BLaER1 (cell line): ENCODE results near the gene MMP14.

Experiments
- H3K27ac ChIP-seq: shearing (Covaris generic); formaldehyde crosslinking; 2 replicates; pipeline ENCODE4 v1.8.1; 2022
- H3K27me3 ChIP-seq: shearing (Covaris generic); formaldehyde crosslinking; 2 replicates; pipeline ENCODE4 v1.8.1; 2022
- H3K36me3 ChIP-seq: shearing (Covaris generic); formaldehyde crosslinking; 2 replicates; pipeline ENCODE4 v1.8.1; 2022
- H3K4me1 ChIP-seq: shearing (Covaris generic); formaldehyde crosslinking; 2 replicates; pipeline ENCODE4 v1.8.1; 2022
- H3K4me2 ChIP-seq: shearing (Covaris generic); formaldehyde crosslinking; 2 replicates; pipeline ENCODE4 v1.8.1; 2022
- H3K4me3 ChIP-seq: shearing (Covaris generic); formaldehyde crosslinking; 2 replicates; pipeline ENCODE4 v1.8.1; 2022
- H3K9ac ChIP-seq: shearing (Covaris generic); formaldehyde crosslinking; 2 replicates; pipeline ENCODE4 v1.8.1; 2022
- H3K9me3 ChIP-seq: shearing (Covaris generic); formaldehyde crosslinking; 2 replicates; pipeline ENCODE4 v1.8.1; 2022
- H4K20me1 ChIP-seq: shearing (Covaris generic); formaldehyde crosslinking; 2 replicates; pipeline ENCODE4 v1.8.1; 2022
- Cebpa-rat ChIP-seq: shearing (Covaris generic); IDR thresholded peaks from 2 replicates; pipeline ENCODE4 v1.8.1; 2022

Gene MMP14

DNA sequence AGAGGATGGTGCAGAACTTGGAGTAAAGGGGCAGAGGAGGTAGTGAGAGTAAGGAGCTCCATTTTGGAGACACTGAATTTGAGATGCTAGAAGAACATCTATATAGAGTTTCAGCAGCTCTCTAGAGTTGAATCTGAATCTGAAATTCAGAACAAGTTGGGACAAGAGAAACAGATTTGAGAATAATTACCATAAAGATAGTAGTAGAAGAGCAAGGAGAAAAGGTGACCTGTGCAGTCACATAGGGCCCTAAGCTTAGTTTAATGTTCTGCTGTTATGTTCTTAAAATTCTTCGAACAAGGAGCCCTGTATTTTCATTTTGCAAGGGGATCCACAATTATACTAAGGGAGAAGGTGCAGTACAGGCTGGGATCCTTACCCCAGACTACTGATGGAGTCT lies 54.0 kb downstream of the MMP14 start:
- Histone ChIP-seq H3K9me3 (no peaks in the 10 kb centered on the region), H3K27me3 (no peaks in the 10 kb centered on the region), H3K4me3 (no peak overlapping the region), H3K9ac (no peak overlapping the region), H3K27ac (no peak overlapping the region), H3K4me2 (peak overlapping the region; percentile 85; the same call in 1 of the 2 replicates), H3K36me3 (no peaks in the 10 kb centered on the region), H3K4me1 (peaks cover 52% of the 10 kb centered on the region), H4K20me1 (no peaks in the 10 kb centered on the region)
- no peak for TF ChIP-seq Cebpa-rat

DNA sequence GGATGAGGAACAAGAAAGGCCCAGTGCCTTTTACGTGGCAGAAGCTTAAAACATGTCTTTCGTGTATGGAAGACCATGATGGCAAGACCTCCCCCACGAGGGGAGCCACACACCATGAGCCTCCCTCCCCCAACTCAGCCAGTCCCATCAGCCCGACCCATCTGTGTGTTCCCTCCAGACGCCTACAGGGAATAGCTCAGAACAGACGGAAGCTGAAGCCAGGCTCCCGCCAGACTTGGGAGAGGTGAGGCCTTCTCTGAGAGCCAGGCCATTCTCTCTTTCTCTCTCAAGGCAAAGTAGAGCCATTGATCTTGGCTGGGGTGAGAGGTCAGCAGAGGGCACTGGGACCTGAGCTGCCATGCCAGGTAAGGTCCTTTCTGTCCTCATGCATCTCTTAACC lies 56.1 kb downstream of the MMP14 start:
- no peak overlapping the region for H3K4me3 ChIP-seq
- no peaks in the 10 kb centered on the region for H3K27me3 ChIP-seq
- peaks cover 12% of the 10 kb centered on the region; the same call in 1 of the 2 replicates for H3K36me3 ChIP-seq
- H4K20me1 ChIP-seq: no peaks in the 10 kb centered on the region
- TF ChIP-seq Cebpa-rat: no peak
- H3K9ac ChIP-seq: no peak overlapping the region
- H3K27ac ChIP-seq: no peak overlapping the region; the same call in 1 of the 2 replicates
- H3K9me3 ChIP-seq: no peaks in the 10 kb centered on the region
- no peak overlapping the region for H3K4me2 ChIP-seq
- H3K4me1 ChIP-seq: peaks cover 31% of the 10 kb centered on the region

DNA sequence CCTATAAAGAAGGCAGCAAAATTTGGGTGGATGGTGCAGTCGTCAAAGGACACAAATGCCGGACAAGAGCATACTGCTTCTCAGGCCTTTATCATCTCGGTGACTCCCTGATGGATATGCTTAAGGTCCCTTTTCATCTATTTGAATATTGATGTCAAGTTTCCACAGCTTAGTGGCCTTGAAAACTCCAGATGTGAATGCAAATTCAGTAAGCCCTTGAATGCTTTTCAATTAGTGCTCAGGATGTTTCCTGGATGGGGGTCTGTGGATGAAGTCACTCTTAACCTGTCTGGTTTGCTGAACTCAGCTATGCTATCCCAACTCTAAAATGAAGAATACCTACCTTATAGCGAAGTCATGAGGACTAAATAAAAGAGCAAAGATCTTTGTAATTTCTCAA lies 57.3 kb downstream of the MMP14 start:
- Histone ChIP-seq H3K4me1 (peaks cover 19% of the 10 kb centered on the region), H3K27ac (no peak overlapping the region)

DNA sequence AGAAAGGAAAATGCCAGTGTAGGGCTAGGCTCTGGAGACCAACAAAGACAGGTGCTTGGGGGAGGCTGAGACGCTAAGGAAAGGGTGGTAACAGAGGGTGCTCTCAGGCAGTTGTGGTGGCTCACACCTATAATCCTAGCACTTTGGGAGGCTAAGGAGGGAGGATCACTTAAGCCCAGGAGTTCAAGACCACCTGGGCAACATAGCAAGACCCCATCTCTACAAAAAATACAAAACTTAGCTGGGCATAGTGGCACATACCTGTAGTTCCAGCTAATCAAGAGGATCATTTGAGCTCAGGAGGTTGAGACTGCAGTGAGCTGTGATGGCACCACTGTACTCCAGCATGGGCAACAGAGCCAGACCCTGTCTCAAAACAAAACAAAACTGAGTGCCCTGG lies 59.0 kb downstream of the MMP14 start:
- H3K4me3 ChIP-seq: no peak overlapping the region
- H3K27ac ChIP-seq: no peak overlapping the region
- H3K9me3 ChIP-seq: no peaks in the 10 kb centered on the region
- H3K9ac ChIP-seq: no peak overlapping the region
- H3K4me2 ChIP-seq: no peak overlapping the region
- no peaks in the 10 kb centered on the region for H4K20me1 ChIP-seq
- no peak for TF ChIP-seq Cebpa-rat
- H3K36me3 ChIP-seq: peaks cover 38% of the 10 kb centered on the region
- H3K27me3 ChIP-seq: 0 out of 2 replicates have a peak, but pooled peaks cover 3% of the 10 kb centered on the region
- H3K4me1 ChIP-seq: peaks cover 2% of the 10 kb centered on the region

More for the DNA sequence above, 57.3 kb downstream of the MMP14 start:
- Histone ChIP-seq H3K9me3 (no peaks in the 10 kb centered on the region), H3K4me3 (no peak overlapping the region), H3K27me3 (no peaks in the 10 kb centered on the region), H3K36me3 (peaks cover 23% of the 10 kb centered on the region), H3K9ac (no peak overlapping the region), H4K20me1 (no peaks in the 10 kb centered on the region), H3K4me2 (no peak overlapping the region)
- TF ChIP-seq Cebpa-rat: no peak

DNA sequence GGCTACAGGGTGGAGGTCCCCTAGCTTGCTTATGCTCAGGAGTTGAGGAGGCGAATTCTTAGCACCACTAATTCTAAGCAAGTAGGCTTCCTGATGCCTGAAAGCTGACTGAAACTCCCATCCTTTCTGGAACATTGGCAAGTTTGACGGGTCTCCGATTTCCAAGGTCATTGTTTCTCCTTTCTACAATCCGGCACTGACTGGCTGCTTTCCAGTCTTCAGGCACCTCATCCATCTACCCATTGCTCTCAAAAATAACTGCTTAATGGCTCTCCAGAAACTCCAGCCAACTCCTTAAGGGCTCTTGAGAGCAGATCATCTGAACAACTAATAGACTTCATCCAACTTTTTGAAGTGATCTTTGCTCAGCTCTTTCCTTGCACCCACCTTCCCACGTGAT lies 60.0 kb downstream of the MMP14 start:
- Histone ChIP-seq H3K9me3 (no peaks in the 10 kb centered on the region), H4K20me1 (0 out of 2 replicates have a peak, but pooled peaks cover 8% of the 10 kb centered on the region), H3K4me3 (no peak overlapping the region), H3K9ac (no peak overlapping the region), H3K27ac (no peak overlapping the region), H3K27me3 (0 out of 2 replicates have a peak, but pooled peaks cover 3% of the 10 kb centered on the region), H3K4me2 (no peak overlapping the region), H3K4me1 (no peaks in the 10 kb centered on the region), H3K36me3 (peaks cover 48% of the 10 kb centered on the region)
- no peak for TF ChIP-seq Cebpa-rat

DNA sequence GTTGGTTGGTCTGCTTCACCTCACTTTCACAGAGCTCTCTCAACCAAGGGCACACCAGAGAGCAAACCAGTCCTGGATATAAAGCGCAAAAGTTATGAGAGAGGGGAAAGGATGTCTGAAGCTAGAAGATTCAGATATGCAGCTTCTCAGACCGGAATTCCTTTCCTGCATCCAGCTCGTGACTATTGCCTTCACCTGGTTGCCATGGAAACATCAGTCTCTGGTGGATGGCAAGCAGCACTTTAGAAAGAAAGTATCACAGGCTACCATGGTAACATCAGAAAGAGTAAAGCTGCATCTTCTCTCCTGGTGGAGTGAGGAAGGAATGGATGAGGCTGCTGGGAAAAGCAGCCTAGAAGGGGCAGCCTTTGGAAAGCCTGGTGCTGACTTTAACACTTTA lies 60.4 kb downstream of the MMP14 start:
- H3K4me2 ChIP-seq: no peak overlapping the region
- no peak overlapping the region for H3K4me3 ChIP-seq
- H3K9ac ChIP-seq: no peak overlapping the region
- no peak overlapping the region for H3K27ac ChIP-seq
- 0 out of 2 replicates have a peak, but pooled peaks cover 12% of the 10 kb centered on the region for H4K20me1 ChIP-seq
- H3K4me1 ChIP-seq: no peaks in the 10 kb centered on the region
- no peaks in the 10 kb centered on the region for H3K9me3 ChIP-seq
- TF ChIP-seq Cebpa-rat: no peak
- 0 out of 2 replicates have a peak, but pooled peaks cover 3% of the 10 kb centered on the region for H3K27me3 ChIP-seq
- peaks cover 52% of the 10 kb centered on the region for H3K36me3 ChIP-seq

DNA sequence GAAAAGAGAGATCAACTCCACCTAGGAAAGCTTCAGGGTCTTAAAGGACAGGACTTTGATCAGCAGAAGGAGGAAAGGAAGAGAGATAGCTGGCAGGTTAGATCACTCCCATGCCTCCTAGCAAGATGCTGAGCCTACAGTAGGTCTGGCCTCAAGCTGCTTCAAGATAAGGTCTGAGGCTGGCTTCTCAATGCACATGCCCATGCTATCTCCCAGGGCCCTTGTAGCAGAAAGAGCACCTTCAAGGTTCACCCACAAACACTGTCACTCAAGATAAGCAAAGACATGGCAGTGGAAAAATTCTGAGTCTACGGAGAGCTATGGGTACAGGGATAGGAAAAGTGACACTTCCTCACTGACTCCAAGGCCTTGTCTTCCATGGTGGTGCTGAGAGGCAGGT lies 61.0 kb downstream of the MMP14 start:
- 0 out of 2 replicates have a peak, but pooled peaks cover 16% of the 10 kb centered on the region for H4K20me1 ChIP-seq
- H3K27ac ChIP-seq: no peak overlapping the region
- peaks cover 58% of the 10 kb centered on the region for H3K36me3 ChIP-seq
- no peaks in the 10 kb centered on the region for H3K9me3 ChIP-seq
- H3K4me3 ChIP-seq: no peak overlapping the region
- no peak overlapping the region for H3K9ac ChIP-seq
- H3K4me1 ChIP-seq: no peaks in the 10 kb centered on the region
- no peak for TF ChIP-seq Cebpa-rat
- no peak overlapping the region for H3K4me2 ChIP-seq
- 0 out of 2 replicates have a peak, but pooled peaks cover 3% of the 10 kb centered on the region for H3K27me3 ChIP-seq
